ENCODE data around the gene ARHGAP4.

The ARHGAP4 gene

DNA sequence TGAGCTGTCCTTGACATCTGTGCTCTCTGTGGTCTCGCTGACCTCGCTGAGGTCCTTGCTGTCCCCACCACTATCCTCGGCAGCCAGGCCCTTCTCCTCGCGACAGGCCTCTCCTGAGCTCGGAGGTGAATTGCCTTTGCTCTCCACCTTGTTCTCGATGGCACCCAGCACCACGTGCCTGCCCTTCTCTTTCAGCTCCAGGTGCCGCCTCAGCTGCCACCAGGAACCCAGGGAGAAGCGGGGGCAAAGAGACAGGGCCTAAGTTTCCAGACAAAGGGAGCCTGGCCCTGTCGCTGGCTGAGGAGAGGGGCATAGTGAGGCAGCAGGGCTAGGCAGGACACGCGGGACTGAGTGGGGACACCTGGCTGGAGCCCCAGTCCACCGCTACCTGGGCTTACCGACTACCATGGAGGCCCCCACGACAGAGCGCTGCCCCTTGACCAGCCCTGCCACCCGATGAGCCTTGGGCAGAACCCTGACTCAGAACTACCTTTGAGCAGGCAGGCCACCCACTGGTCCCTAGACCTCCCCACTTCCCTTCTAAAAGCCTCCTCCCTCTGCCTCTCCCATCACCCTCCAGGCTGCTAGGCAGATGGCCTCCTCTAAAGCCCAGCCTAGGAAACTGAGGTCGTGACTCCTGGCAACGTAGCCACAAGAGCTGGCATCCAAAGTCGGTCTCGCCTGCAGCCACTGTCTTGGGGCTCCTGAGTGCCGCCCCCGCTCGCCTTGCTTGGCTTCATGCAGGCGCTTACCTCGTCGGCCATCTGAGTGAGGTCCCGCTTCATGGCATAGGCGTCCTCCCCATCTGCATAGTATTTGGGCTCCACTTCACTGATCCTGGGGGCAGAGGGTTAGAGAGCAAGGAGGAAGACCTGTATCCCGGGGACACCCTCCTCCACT is 4.2 kb upstream of the ARHGAP4 start:
- Histone ChIP-seq H3K9me3 (ENCODE audit: low read length) (no peaks in the 10 kb centered on the region), H4K20me1 (ENCODE audit: insufficient read depth, low read length) (no peaks in the 10 kb centered on the region), H3K9me2 (ENCODE audit: low read depth, low read length) (no peaks in the 10 kb centered on the region), H2AFZ (ENCODE audit: low read length) (no peak overlapping the region), H3F3A (ENCODE audit: insufficient read depth, low read length) (no peaks in the 10 kb centered on the region), H3K4me1 (ENCODE audit: insufficient read depth, low read length, severe bottlenecking) (peaks cover 41% of the 10 kb centered on the region), H3K4me3 (ENCODE audit: low read depth, low read length, poor library complexity, severe bottlenecking) (no peak overlapping the region), H3K36me3 (ENCODE audit: insufficient read depth, low read length) (peaks cover 31% of the 10 kb centered on the region; the same call in 1 of the 2 replicates), H3K4me2 (ENCODE audit: low read length) (peak overlapping the region; percentile 73; the same call in 1 of the 2 replicates), H3K79me2 (ENCODE audit: insufficient read depth, low read length) (no peaks in the 10 kb centered on the region), H3K9ac (ENCODE audit: low read length) (peak overlapping the region; percentile 47; the same call in 1 of the 2 replicates), H3K27ac (ENCODE audit: low read depth, low read length, poor library complexity, severe bottlenecking) (peak overlapping the region; percentile 79), H3K27me3 (ENCODE audit: insufficient read depth, low read length) (no peaks in the 10 kb centered on the region)
- TF ChIP-seq, protein P1, sequence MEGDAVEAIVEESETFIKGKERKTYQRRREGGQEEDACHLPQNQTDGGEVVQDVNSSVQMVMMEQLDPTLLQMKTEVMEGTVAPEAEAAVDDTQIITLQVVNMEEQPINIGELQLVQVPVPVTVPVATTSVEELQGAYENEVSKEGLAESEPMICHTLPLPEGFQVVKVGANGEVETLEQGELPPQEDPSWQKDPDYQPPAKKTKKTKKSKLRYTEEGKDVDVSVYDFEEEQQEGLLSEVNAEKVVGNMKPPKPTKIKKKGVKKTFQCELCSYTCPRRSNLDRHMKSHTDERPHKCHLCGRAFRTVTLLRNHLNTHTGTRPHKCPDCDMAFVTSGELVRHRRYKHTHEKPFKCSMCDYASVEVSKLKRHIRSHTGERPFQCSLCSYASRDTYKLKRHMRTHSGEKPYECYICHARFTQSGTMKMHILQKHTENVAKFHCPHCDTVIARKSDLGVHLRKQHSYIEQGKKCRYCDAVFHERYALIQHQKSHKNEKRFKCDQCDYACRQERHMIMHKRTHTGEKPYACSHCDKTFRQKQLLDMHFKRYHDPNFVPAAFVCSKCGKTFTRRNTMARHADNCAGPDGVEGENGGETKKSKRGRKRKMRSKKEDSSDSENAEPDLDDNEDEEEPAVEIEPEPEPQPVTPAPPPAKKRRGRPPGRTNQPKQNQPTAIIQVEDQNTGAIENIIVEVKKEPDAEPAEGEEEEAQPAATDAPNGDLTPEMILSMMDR (IDR thresholded peaks at IDR 0.05; ENCODE audit: low read length): no peak
- TF ChIP-seq EZH2 (IDR thresholded peaks at IDR 0.05; ENCODE audit: borderline replicate concordance, low read length): no peak

GRCh38 chrX:153929576-153929975 is 3.5 kb upstream of the ARHGAP4 start:
- H3K79me2 ChIP-seq (ENCODE audit: insufficient read depth, low read length): no peaks in the 10 kb centered on the region
- peak overlapping the region; percentile 79 for H3K27ac ChIP-seq (ENCODE audit: low read depth, low read length, poor library complexity, severe bottlenecking)
- H2AFZ ChIP-seq (ENCODE audit: low read length): no peak overlapping the region
- H3K4me3 ChIP-seq (ENCODE audit: low read depth, low read length, poor library complexity, severe bottlenecking): peak overlapping the region; percentile 59
- peaks cover 31% of the 10 kb centered on the region; the same call in 1 of the 2 replicates for H3K36me3 ChIP-seq (ENCODE audit: insufficient read depth, low read length)
- H3K4me1 ChIP-seq (ENCODE audit: insufficient read depth, low read length, severe bottlenecking): peaks cover 48% of the 10 kb centered on the region
- no peaks in the 10 kb centered on the region for H3F3A ChIP-seq (ENCODE audit: insufficient read depth, low read length)
- TF ChIP-seq EZH2 (IDR thresholded peaks at IDR 0.05; ENCODE audit: borderline replicate concordance, low read length): no peak
- TF ChIP-seq, protein P1 (IDR thresholded peaks at IDR 0.05; ENCODE audit: low read length): no peak
- H3K9ac ChIP-seq (ENCODE audit: low read length): peak overlapping the region; percentile 47
- peak overlapping the region; percentile 73 for H3K4me2 ChIP-seq (ENCODE audit: low read length)
- H3K9me2 ChIP-seq (ENCODE audit: low read depth, low read length): no peaks in the 10 kb centered on the region
- no peaks in the 10 kb centered on the region for H4K20me1 ChIP-seq (ENCODE audit: insufficient read depth, low read length)
- no peaks in the 10 kb centered on the region for H3K27me3 ChIP-seq (ENCODE audit: insufficient read depth, low read length)
- H3K9me3 ChIP-seq (ENCODE audit: low read length): no peaks in the 10 kb centered on the region

DNA sequence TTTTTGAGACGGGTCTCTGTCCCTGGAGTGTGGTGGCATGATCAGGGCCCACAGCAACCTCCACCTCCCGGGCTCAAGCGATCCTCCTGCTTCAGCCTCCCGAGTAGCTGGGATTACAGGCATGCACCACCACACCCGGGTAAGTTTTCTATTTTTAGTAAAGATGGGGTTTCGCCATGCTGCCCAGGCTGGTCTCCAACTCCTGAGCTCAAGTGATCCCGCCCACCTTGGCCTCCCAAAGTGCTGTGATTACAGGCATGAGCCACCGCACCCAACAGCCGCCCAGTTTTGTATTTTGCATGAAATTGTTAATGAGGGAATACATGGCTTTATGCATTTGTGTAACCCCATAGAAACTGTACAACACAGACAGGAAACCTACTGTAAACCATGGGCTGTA is 2.8 kb upstream of the ARHGAP4 start:
- Histone ChIP-seq H3K4me3 (ENCODE audit: low read depth, low read length, poor library complexity, severe bottlenecking) (peak overlapping the region; percentile 59), H3K27ac (ENCODE audit: low read depth, low read length, poor library complexity, severe bottlenecking) (peak overlapping the region; percentile 79), H3K9me2 (ENCODE audit: low read depth, low read length) (no peaks in the 10 kb centered on the region), H3K9ac (ENCODE audit: low read length) (peak overlapping the region; percentile 47), H3F3A (ENCODE audit: insufficient read depth, low read length) (no peaks in the 10 kb centered on the region), H3K4me2 (ENCODE audit: low read length) (peak overlapping the region; percentile 73), H3K4me1 (ENCODE audit: insufficient read depth, low read length, severe bottlenecking) (peaks cover 51% of the 10 kb centered on the region), H3K9me3 (ENCODE audit: low read length) (no peaks in the 10 kb centered on the region), H3K27me3 (ENCODE audit: insufficient read depth, low read length) (no peaks in the 10 kb centered on the region), H2AFZ (ENCODE audit: low read length) (no peak overlapping the region), H3K36me3 (ENCODE audit: insufficient read depth, low read length) (peaks cover 31% of the 10 kb centered on the region; the same call in 1 of the 2 replicates), H3K79me2 (ENCODE audit: insufficient read depth, low read length) (no peaks in the 10 kb centered on the region), H4K20me1 (ENCODE audit: insufficient read depth, low read length) (no peaks in the 10 kb centered on the region)
- no peak for TF ChIP-seq EZH2 (IDR thresholded peaks at IDR 0.05; ENCODE audit: borderline replicate concordance, low read length)
- TF ChIP-seq, protein P1 (IDR thresholded peaks at IDR 0.05; ENCODE audit: low read length): no peak
